ENCODE results near the gene MPHOSPH9. TPM values are rescaled to one million over a fixed set of nuclear protein-coding genes. Genes with fewer than 3 reads are reported as not detected.
"Not testable (repeated sequence)": the region's sequence is repeated elsewhere in the genome, so short reads cannot be mapped to it uniquely, and the experiment has no call there.

MPHOSPH9 gene
- total RNA-seq, 2 donors from 2014 or later, result 23.4 to 27.9 TPM

DNA sequence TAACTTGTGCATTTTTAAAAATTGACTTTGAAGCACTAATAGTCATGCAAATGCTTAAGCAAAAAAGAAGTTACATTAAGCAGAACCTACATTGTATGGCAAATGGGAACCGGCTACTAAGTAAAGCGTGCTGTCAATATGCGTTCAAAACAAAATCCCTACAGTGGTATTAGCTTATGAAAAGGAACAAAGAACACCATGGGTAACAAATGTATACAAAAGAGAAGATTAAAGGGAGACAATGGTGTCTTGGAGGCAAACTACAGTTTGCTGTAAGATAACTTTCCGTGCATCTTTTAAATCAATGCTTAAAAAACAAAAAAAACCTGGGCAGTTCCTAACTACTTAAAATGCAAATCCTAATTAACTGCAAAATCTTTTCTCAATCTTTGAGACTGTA, 28.3 kb upstream of the MPHOSPH9 start:
- DNase-seq (no peak), ATAC-seq (no peak)
- intact Hi-C loops (cut with DNase I), result no loop called here

DNA sequence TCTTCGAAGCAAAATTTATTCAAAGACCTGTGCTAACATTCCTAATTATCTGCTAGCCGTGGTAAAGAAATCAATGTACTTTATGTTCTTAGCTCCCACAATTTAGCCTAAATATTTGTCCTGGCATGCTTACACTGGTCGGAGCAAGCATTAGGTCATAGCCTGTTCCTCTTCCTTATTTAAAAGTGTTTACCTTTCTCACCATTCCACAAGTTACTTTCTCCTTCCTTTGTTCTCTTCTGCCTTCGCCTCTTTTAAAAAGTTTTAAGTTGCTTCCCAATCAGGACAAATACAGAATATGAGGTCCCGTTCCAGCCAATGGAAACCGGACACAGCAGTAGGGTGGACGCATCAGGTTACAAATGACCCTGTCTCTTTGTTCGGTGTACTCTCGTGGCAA, 27.1 kb upstream of the MPHOSPH9 start:
- no peak for ATAC-seq
- no peak for DNase-seq
- intact Hi-C loops (cut with DNase I), result no loop called here

- intact Hi-C loops (cut with DNase I), result no loop called here
- ATAC-seq (no peak), DNase-seq (no peak)
Observed at GRCh38 chr12:123258593-123258992, 25.7 kb upstream of the MPHOSPH9 start.

DNA sequence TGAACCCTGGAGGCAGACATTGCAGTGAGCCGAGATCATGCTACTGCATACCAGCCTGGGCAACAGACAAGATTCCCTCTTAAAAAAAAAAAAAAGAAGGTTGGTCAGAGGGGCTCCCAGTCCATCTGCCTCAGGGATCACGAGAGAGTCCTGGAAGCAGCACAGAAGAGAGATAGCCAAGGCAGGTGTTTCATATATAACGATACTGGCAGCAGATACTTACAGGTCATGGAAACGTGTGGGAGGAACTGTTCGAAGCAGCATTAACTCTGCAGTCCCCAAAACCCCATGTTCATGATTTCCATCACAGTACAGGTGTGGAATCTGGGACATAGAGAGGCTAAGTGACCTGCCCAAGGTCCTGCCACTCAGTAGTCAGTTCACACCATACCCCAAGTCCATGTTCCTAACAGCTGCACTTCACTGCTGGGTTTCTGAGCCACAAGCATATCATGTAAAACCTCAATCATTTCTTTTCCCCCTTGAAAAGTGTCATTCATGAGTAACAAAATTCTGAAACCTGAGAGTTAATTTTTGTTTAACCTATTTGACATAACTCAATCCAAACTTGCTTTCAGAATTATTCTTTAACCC, 22.0 kb upstream of the MPHOSPH9 start:
- DNase-seq (no peak), ATAC-seq (no peak)
- intact Hi-C loops (cut with DNase I), result no loop called here

- peak; percentile 66 to 83 for ATAC-seq
- DNase-seq, result peak; percentile 58
- intact Hi-C loops (cut with DNase I), result no loop called here
Observed at GRCh38 chr12:123253641-123254459, 20.9 kb upstream of the MPHOSPH9 start.

- DNase-seq; intact Hi-C loops (cut with DNase I): not testable (repeated sequence)
Observed at GRCh38 chr12:123252365-123252764, 19.4 kb upstream of the MPHOSPH9 start.

GRCh38 chr12:123251403-123252076, 18.6 kb upstream of the MPHOSPH9 start:
- intact Hi-C loops (cut with DNase I), result no loop called here
- ATAC-seq (no peak), DNase-seq (no peak)

More at GRCh38 chr12:123252365-123252764, 19.4 kb upstream of the MPHOSPH9 start:
- not testable (repeated sequence) for ATAC-seq

- intact Hi-C loops (cut with DNase I), result no loop called here
- no peak for DNase-seq
- peak; percentile 43 to 44 for ATAC-seq
Observed at GRCh38 chr12:123250471-123251383, 17.8 kb upstream of the MPHOSPH9 start.

- intact Hi-C loops (cut with DNase I); DNase-seq; ATAC-seq: not testable (repeated sequence)
Observed at GRCh38 chr12:123248996-123249741, 16.2 kb upstream of the MPHOSPH9 start.

DNA sequence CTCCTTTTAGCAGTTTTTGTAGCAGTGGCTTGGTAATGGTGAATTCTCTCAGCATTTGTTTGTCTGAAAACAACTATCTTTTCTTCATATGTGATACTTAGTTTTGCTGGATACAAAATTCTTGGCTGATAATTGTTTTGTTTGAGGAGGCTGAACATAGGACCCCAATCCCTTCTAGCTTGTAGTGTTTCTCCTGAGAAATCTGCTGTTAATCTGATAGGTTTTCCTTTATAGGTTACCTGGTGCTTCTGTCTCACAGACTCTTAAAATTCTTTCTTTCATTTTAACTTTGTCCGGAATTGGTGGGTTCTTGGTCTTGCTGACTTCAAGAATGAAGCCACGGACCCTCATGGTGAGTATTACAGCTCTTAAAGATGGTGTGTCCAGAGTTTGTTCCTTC, 15.2 kb upstream of the MPHOSPH9 start:
- intact Hi-C loops (cut with DNase I); DNase-seq; ATAC-seq: not testable (repeated sequence)

DNA sequence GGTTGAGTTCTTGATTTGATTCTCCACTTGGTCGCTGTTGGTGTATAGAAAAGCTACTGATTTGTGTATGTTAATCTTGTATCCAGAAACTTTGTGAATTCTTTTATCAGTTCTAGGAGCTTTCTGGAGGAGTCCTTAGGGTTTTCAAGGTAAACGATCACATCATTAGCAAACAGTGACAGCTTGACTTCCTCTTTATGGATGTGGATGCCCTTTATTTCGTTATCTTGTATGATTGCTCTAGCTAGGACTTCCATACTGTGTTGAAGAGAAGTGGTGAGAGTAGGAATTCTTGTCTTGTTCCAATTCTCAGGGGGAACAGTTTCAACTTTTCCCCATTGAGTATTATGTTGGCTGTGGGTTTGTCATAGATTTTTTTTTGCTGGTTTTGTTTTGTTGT, 12.7 kb upstream of the MPHOSPH9 start:
- ATAC-seq, result no peak
- intact Hi-C loops (cut with DNase I), result no loop called here
- no peak for DNase-seq

- no peak for ATAC-seq
Observed at GRCh38 chr12:123243671-123244262, 10.8 kb upstream of the MPHOSPH9 start.

GRCh38 chr12:123242116-123242904, 9.4 kb upstream of the MPHOSPH9 start:
- DNase-seq, result no peak
- peak; percentile 64 to 75 for ATAC-seq
- intact Hi-C loops (cut with DNase I), result no loop called here

More at GRCh38 chr12:123243671-123244262, 10.8 kb upstream of the MPHOSPH9 start:
- intact Hi-C loops (cut with DNase I), result no loop called here
- no peak for DNase-seq

DNA sequence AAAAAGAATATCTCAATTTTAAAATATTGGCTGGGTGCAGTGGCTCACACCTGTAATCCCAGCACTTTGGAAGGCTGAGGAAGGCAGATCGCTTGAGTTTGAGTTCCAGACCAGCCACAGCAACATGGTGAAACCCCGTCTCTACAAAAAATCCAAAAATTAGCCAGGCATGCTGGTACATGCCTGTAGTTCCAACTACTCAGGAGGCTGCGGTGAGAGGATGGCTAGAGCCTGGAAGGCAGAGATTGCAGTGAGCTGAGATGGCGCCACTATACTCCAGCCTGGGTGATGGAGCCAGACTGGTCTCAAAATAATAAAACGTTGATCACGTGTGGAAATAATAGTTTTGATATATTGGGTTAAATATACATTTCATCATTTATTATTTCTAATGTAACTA, 6.0 kb upstream of the MPHOSPH9 start:
- ATAC-seq (no peak), DNase-seq (no peak)
- intact Hi-C loops (cut with DNase I), result loop anchor here (5.0 to 10.0 kb wide), 2 partner anchors 194 to 197 kb away; no protein-coding TSS in a partner anchor

- ATAC-seq (no peak), DNase-seq (no peak)
- intact Hi-C loops (cut with DNase I), result loop anchor here (5.0 to 10.0 kb wide), 2 partner anchors 194 to 196 kb away; no protein-coding TSS in a partner anchor
Observed at GRCh38 chr12:123238330-123238682, 5.4 kb upstream of the MPHOSPH9 start.

- ATAC-seq, result no peak
- peak; percentile 64 for DNase-seq
- intact Hi-C loops (cut with DNase I), result loop anchor here (5.0 to 10.0 kb wide), 2 partner anchors 193 to 195 kb away; no protein-coding TSS in a partner anchor
Observed at GRCh38 chr12:123237646-123238329, 4.8 kb upstream of the MPHOSPH9 start.
